GM04503 (cell line): Measurements from ENCODE around the gene PCSK5.
A peak's percentile ranks its signal among the peaks of the same experiment; 100 is the strongest.

Experiments
- DNase-seq: peaks from one replicate; pipeline ENCODE4 v3.0.0-alpha.2; 2012; ENCODE audit warnings: low read depth

PCSK5 gene

GRCh38 chr9:76082057-76082456 lies 191.6 kb downstream of the PCSK5 start:
- no peak for DNase-seq

GRCh38 chr9:76085596-76085995 lies 195.1 kb downstream of the PCSK5 start:
- no peak for DNase-seq

GRCh38 chr9:76086539-76086938 lies 196.1 kb downstream of the PCSK5 start:
- no peak for DNase-seq

- DNase-seq: no peak
Observed at GRCh38 chr9:76087976-76088375, 197.5 kb downstream of the PCSK5 start.

- DNase-seq: no peak
Observed at GRCh38 chr9:76090330-76090729, 199.9 kb downstream of the PCSK5 start.

GRCh38 chr9:76090909-76091308 lies 200.4 kb downstream of the PCSK5 start:
- DNase-seq: no peak

GRCh38 chr9:76092572-76092971 lies 202.1 kb downstream of the PCSK5 start:
- no peak for DNase-seq

- DNase-seq: no peak
Observed at GRCh38 chr9:76095585-76095984, 205.1 kb downstream of the PCSK5 start.

- no peak for DNase-seq
Observed at GRCh38 chr9:76099516-76099915, 209.0 kb downstream of the PCSK5 start.

- DNase-seq: no peak
Observed at GRCh38 chr9:76101075-76101474, 210.6 kb downstream of the PCSK5 start.

GRCh38 chr9:76101491-76101890 lies 211.0 kb downstream of the PCSK5 start:
- DNase-seq: no peak

- DNase-seq: no peak
Observed at GRCh38 chr9:76101947-76102346, 211.5 kb downstream of the PCSK5 start.

GRCh38 chr9:76103531-76104315 lies 213.2 kb downstream of the PCSK5 start:
- no peak for DNase-seq

GRCh38 chr9:76107482-76107881 lies 217.0 kb downstream of the PCSK5 start:
- DNase-seq: peak; percentile 6

GRCh38 chr9:76109953-76110352 lies 219.5 kb downstream of the PCSK5 start:
- no peak for DNase-seq

- DNase-seq: no peak
Observed at GRCh38 chr9:76112151-76112550, 221.7 kb downstream of the PCSK5 start.

- no peak for DNase-seq
Observed at GRCh38 chr9:76114144-76114543, 223.7 kb downstream of the PCSK5 start.

- no peak for DNase-seq
Observed at GRCh38 chr9:76115396-76115795, 224.9 kb downstream of the PCSK5 start.

- no peak for DNase-seq
Observed at GRCh38 chr9:76115982-76116646, 225.6 kb downstream of the PCSK5 start.

GRCh38 chr9:76116913-76117312 lies 226.4 kb downstream of the PCSK5 start:
- DNase-seq: no peak

GRCh38 chr9:76127637-76128036 lies 237.2 kb downstream of the PCSK5 start:
- no peak for DNase-seq

- DNase-seq: no peak
Observed at GRCh38 chr9:76135902-76136301, 245.4 kb downstream of the PCSK5 start.

GRCh38 chr9:76136986-76137385 lies 246.5 kb downstream of the PCSK5 start:
- peak; percentile 9 for DNase-seq

- DNase-seq: no peak
Observed at GRCh38 chr9:76137931-76138330, 247.5 kb downstream of the PCSK5 start.
